Erythroblast (primary cell): ENCODE data around the gene DLEC1.

Experiments used
- DNase-seq, 2 experiments: peaks; one replicate each; lab custom pipeline; 2025; lab: John Stamatoyannopoulos, UW
- GATA1 ChIP-seq: IDR thresholded peaks from 2 replicates; pipeline ENCODE4 v1.6.1; 2011; ENCODE audit warnings: low read depth, mild to moderate bottlenecking, control low read depth, low read length, moderate library complexity
- POLR2A ChIP-seq: IDR thresholded peaks from 2 replicates; pipeline ENCODE4 v1.6.1; 2011; ENCODE audit warnings: mild to moderate bottlenecking, low read length

The DLEC1 gene

DNA sequence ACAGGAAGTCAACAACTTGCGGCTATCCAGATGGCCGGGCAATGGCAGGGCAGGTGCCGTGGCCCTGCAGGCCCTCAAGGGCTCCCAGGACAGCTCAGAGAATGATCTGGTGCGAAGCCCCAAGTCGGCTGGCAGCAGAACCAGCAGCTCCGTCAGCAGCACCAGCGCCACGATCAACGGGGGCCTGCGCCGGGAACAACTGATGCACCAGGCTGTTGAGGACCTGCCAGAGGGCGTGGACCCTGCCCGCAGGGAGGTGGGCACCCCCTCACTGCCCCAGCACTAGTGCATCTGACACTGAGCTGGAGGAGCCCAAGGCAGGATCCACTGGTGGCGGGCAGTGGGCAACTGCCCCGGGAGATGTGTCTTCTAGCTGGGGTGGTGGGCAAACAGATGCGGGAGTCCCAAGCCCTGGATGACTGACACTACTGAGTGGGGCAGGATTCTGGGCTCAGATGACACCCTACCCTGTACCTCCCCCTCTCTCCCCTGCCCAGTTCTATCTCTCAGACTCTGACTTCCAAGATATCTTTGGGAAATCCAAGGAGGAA is 32.5 kb upstream of the DLEC1 start:
- no peak for TF ChIP-seq POLR2A
- no peak for TF ChIP-seq GATA1
- no peak for DNase-seq

DNA sequence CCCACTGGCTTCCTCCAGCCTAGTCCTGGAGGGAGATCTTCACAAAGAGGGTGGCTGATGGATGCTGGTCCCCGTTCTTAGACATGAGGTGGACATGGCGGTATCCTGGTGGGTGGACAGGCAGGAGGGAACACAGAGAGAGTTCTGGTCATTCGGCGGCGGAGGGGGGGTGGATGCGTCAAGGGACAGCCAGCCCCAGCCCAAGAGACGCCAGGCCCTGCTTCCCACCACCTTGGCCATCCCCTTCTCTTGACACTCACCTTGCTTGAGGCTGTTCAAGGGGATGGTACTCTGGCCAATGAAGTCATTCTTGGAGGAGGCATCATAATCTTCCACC is 31.3 kb upstream of the DLEC1 start:
- TF ChIP-seq POLR2A, result no peak
- no peak for TF ChIP-seq GATA1
- DNase-seq, result no peak

DNA sequence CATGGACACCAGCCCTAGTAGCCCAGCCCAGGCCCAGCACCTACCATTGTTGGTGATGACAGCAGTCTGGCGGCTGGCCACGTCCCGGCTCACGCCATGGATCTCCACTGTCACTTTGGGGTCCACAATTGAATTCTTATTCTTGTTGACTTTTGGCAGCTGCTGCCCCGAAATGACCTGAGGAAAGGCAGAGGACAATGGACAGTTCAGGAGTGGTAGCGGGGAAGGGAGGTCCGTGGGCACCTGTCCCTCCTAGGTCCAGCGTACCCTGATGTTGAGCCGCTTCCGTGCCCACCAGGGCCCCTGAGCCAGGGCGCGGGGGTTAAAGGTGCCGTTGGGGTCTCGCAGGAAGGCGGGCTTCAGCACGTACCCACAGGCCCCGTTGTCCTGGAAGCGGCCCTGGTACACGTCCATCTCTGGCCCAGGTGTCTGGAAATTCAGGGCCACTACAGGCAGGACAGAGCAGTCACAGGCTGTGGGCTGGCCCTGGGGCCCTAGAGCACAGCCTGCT is 30.8 kb upstream of the DLEC1 start:
- no peak for DNase-seq
- TF ChIP-seq POLR2A (no peak), GATA1 (no peak)

DNA sequence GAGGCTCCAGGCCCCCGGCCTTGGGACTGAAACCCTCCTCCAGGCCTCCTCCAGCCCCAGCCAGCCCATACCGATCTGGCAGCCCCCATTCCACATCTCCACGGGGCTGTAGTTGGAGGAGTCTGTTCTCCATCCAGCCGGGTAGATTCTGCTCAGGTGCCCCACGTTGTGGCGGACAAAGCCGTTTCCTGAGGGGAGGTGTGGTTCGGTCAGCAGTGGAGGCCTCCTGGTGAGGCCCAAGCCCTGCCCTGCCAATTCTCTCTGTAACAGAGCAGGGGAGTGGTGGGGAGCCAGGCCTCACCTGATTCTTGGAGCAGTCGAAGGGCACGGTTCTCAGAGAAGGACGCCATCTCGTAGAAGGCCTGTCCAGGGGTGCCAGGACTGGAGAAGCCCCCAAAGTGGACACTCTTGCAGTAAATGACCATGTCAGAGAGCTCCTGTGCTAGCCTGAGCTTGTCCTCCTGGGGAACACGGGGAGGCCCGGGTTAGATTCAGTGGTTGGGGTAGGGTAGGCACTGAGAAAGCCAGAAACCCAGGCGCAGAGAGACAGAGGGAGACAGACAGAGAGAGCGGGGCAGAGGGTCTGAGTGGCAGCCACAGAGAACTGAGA is 29.9 kb upstream of the DLEC1 start:
- DNase-seq, result no peak
- TF ChIP-seq GATA1, result no peak
- TF ChIP-seq POLR2A, result no peak

DNA sequence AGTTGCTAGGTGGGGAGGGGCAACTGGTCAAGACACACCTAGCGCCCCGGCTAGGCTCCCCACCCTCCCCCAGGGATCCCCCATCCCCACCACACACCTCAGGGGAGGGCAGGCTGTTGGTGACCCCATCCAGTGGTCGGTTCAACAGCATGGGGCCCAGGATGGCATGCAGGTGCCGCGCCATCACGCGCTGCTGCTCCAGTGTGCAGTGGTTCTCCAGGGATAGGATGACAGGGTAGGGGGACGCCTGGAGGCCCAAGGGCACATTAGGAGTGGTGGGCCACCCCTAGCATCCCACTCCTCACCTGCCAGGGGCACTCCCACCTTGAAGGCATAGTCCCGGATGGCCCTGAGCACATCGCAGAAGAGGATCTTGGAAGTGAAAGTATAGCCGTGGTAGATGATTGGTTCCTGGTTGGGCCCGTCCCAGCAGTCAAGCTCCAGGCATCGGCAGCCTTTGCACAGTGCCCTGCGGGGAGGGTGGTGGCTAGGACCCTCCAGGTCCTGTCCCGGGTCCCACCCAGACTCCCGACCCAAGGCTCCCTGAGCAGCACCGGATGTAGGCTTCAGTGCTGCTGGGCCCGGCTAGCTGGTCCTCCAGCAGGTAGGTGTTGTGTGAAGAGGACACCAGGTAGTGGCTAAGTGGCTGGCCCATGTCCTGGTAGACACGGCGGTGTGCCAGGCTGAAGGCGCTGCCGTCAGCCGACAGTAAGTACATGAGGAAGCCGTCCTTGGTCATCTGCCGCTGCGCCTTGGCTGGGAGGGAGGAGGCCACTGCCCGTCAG is 29.0 kb upstream of the DLEC1 start:
- TF ChIP-seq POLR2A, result no peak
- no peak for TF ChIP-seq GATA1
- no peak for DNase-seq

DNA sequence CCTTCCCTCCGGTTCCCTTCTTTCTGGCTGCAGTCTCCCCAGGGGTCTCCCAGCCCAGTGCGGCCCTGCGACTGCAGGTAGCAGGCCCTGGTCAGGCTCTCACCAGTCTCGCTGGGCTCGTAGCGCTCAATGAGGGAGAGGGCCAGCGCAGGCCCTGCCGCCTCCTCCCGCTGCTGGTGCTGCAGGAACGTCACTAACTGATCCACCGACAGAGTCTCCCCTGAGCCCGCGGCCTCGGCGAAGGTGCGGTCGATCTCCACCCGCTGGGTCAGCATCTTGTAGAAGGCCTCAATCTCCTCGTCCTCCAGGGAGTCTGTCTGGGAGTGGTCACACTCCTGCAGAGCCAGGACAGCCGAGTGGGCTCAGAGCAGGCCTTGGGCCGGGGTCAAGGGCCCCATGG is 27.9 kb upstream of the DLEC1 start:
- TF ChIP-seq POLR2A, result no peak
- TF ChIP-seq GATA1, result no peak
- no peak for DNase-seq

DNA sequence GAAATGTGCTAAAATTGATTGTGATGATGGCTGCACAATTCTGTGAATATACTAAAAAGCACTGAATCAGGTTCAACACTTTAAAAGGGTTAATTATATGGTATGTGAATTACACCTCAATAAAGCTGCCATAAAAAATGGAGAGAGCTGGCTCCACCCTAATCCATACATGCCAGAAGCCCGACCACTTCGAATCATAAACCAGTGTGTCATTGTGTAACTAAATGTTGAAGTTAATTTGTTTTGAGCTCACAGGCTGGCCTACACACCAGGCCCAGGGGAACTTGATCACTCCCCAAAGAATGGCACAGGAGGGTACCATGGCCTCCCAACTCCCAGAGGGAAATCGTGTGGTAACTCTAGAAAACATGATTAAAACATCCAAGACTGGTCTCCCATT is 23.5 kb upstream of the DLEC1 start:
- no peak for DNase-seq
- TF ChIP-seq POLR2A (no peak), GATA1 (no peak)

DNA sequence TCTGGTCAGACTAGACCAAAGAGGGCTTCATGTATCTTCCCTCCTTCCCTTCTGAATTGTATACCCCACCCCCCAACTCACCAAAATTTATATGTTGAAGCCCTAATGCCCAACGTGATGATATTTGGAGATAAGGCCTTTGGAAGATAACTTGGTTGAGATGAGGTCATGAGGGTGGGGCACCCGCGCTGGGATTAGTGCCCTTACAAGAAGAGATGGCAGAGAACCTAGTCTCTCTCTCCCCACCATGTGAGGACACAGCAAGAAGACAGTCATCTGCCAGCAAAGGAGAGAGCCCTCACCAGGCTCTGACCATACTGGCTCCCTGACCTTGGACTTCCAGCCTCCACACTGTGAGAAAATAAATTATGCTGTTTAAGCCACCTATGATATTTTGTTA is 23.0 kb upstream of the DLEC1 start:
- TF ChIP-seq GATA1 (no peak), POLR2A (no peak)
- no peak for DNase-seq

DNA sequence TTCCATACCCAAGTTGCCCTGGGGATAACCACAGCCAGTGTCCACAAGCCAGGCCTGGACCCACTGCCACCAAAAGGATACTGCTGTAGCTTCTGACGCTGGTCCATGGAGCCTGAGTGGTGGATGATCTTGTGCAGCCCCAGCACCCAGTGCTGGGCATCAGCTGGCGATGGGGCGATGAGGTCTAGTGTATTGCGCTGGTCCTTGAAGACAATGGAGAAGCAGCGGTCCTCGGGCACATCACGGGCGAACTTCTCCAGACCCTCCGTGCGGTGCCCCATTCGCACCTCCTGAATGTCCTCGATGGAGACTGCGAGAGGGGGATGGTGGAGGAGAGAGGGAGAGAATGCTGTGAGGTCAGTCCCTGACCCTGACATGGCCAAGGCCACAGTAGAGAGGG is 22.6 kb upstream of the DLEC1 start:
- DNase-seq, result no peak
- TF ChIP-seq GATA1 (no peak), POLR2A (no peak)

DNA sequence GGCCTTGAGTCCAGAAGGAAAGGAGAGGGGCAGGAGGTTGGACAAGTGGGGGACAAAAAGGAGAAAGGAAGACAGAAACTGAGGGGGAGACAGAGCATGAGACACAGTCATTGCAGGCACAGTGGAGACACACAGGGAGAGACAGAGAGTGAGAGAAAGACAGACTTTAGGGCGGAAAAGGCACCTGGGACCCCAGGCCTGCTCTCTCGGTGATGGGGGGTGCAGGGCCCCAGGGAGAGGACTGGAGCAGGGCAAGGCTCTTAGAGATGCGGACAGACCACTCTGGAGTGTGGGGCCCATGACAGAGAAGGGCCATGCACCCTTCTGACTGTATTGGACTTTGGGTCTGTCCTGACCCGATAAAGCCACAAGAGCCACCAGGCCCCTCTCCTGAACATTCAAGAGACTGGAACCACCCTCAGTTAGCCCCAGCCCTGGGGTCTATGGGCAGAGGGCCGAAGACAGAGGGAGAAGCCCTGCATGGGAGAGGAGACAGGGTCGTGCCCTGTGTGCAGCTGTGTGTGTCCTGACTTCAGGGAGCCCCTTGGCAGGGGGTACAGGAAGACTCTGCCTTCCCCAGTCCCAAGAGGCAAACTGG is 22.1 kb upstream of the DLEC1 start:
- no peak for DNase-seq
- no peak for TF ChIP-seq GATA1
- TF ChIP-seq POLR2A, result no peak

DNA sequence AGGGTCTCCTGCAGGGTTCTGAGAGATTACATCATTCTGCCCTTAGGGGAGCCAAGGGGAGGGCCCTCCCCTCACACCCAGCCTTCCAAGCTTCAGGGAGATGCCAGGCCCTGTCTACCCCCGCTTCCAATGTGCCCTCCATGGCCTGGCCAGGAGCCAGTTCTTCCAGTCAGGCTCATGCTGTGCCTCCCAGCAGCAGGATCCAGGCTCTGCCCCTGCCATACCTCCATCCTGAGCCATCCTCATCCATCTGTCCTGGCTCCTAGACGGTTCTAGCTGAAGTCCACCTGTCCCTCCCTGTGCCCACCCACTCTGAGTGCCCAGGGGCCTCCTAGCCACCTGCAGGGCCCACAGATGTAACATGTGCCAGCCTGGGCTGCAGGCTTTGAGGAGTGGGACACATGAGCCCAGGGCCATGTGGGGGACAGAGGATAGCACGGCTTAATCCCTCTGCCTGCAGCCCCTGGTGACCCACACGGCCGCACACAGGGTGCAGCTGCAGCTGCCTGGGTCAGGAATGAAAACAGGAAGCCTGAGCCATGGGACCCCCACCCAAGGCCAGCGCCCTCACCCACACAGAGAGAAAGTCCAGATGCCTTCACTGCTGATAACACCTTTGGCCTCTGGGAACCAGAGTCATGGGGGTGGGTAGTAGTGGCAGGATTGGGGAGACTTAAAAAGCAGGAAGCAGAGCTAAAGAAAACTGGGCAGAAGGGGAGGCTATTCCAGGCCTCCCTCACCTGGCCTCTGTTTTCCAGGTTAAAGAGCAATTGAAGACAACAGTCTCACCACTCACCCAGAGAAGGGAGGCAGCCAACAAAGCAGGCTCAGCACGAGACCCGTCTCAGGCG is 21.3 kb upstream of the DLEC1 start:
- no peak for TF ChIP-seq POLR2A
- TF ChIP-seq GATA1, result no peak
- no peak for DNase-seq

DNA sequence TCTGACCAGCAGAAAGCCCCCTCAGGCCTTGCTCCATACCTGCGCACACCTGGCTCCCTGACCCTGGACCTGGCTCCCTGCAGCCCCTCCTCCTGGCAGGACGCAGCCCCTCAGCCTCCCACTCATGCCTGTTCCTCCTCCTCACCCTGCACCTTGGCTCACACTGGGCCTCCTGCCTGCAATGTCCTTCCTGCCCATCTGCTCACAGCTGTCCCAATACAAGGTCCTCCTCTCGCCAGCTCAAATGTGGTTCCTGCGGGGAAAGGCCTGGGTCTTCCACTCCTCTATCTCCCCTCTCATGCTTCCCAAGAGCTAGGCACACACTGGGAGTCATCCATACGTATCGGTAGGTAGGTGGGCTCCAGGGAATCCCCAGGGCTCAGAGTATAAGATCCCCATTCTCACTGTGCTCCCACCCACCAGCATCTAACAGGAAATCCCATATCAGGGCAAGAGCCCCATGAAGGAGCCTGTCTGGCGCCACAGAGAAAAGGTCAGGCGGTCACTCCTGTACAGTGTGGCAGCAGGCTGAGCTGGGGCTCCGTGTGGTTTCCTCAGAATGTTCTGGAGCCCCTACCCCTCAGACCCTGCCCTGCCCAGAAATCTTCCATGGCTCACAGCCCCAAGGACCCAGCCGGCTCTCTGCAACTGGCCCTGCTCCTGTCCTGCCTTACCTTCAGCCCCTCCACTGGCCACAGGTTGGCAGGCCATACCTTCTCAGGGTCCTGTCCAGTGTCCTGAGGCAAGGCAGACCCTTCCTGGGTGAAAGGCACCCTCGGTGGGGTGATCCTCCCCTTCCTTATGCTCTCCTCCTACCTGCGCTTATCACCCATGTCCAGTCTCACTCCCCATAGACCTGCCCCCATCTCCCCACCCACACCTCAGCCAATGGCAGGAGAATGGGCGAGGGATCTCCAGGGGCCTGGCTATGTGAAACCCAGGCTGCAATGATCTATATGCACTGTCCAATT is 20.4 kb upstream of the DLEC1 start:
- TF ChIP-seq GATA1, result no peak
- no peak for TF ChIP-seq POLR2A
- DNase-seq, result no peak
